NCI-H1436 (cell line): Measurements from ENCODE around the gene FGB.

ENCODE experiments used
- DNase-seq: peaks from one replicate; lab custom pipeline; 2025; lab: John Stamatoyannopoulos, UW

Gene FGB

GRCh38 chr4:154562697-154563254 is at the start of gene FGB:
Gene FGB (plus strand): TSS chr4:154563011. CDS start chr4:154563019, 8 bp downstream.
- no peak for DNase-seq

- no peak for DNase-seq
Observed at GRCh38 chr4:154516318-154517029, 46.3 kb upstream of the FGB start.

GRCh38 chr4:154517591-154517990 is 45.2 kb upstream of the FGB start:
- no peak for DNase-seq

- DNase-seq: no peak
Observed at GRCh38 chr4:154519214-154519613, 43.6 kb upstream of the FGB start.

- DNase-seq: no peak
Observed at GRCh38 chr4:154521607-154522006, 41.2 kb upstream of the FGB start.

GRCh38 chr4:154526151-154526550 is 36.7 kb upstream of the FGB start:
- DNase-seq: no peak

GRCh38 chr4:154527308-154527707 is 35.5 kb upstream of the FGB start:
- DNase-seq: no peak

- DNase-seq: no peak
Observed at GRCh38 chr4:154528869-154529268, 33.9 kb upstream of the FGB start.

GRCh38 chr4:154529728-154530519 is 32.9 kb upstream of the FGB start:
- no peak for DNase-seq

GRCh38 chr4:154534296-154534695 is 28.5 kb upstream of the FGB start:
- no peak for DNase-seq

- DNase-seq: no peak
Observed at GRCh38 chr4:154542271-154542879, 20.4 kb upstream of the FGB start.

- DNase-seq: no peak
Observed at GRCh38 chr4:154545689-154546088, 17.1 kb upstream of the FGB start.

- DNase-seq: peak; percentile 93
Observed at GRCh38 chr4:154549894-154550790, 12.7 kb upstream of the FGB start, which contains the start of gene PLRG1. Gene PLRG1 (minus strand): TSS chr4:154550400. CDS start chr4:154550308, 92 bp downstream.

- DNase-seq: peak; percentile 48
Observed at GRCh38 chr4:154551872-154552686, 10.7 kb upstream of the FGB start.

- DNase-seq: no peak
Observed at GRCh38 chr4:154559141-154559493, 3.7 kb upstream of the FGB start.

- DNase-seq: peak; percentile 9
Observed at GRCh38 chr4:154559494-154560418, 3.1 kb upstream of the FGB start.

- DNase-seq: no peak
Observed at GRCh38 chr4:154560419-154560801, 2.4 kb upstream of the FGB start.

GRCh38 chr4:154560824-154561231 is 2.0 kb upstream of the FGB start:
- no peak for DNase-seq

- DNase-seq: no peak
Observed at GRCh38 chr4:154564311-154564710, 1.5 kb downstream of the FGB start.

- DNase-seq: no peak
Observed at GRCh38 chr4:154565704-154566103, 2.9 kb downstream of the FGB start.
